ENCODE data around the gene PPFIBP2.

PPFIBP2 gene

GRCh38 chr11:7630002-7630401 is 116.2 kb downstream of the PPFIBP2 start:
- no peaks in the 10 kb centered on the region for H3K4me1 ChIP-seq (ENCODE audit: low read length)
- H3F3A ChIP-seq (ENCODE audit: insufficient read depth, low read length) = no peaks in the 10 kb centered on the region
- TF ChIP-seq EZH2phosphoT487 (IDR thresholded peaks at IDR 0.05; ENCODE audit: low read length) (no peak), EZH2 (optimal IDR thresholded peaks at IDR 0.05; ENCODE audit: low read depth, low read length) (no peak), CTCF (IDR thresholded peaks at IDR 0.05; ENCODE audit: low read length) (no peak)
- no peak overlapping the region for H3K9ac ChIP-seq (ENCODE audit: low read length)
- no peak overlapping the region for H3K4me2 ChIP-seq (ENCODE audit: low read depth, low read length)
- H3K27me3 ChIP-seq (replicated peaks; ENCODE audit: insufficient read depth, low read length) = no peaks in the 10 kb centered on the region
- no peak for DNase-seq
- H2AFZ ChIP-seq (ENCODE audit: low read length) = no peak overlapping the region
- H3K4me3 ChIP-seq (ENCODE audit: low read length) = no peak overlapping the region
- H3K27ac ChIP-seq (ENCODE audit: low read length) = no peak overlapping the region
- H3K36me3 ChIP-seq (replicated peaks; ENCODE audit: insufficient read depth, low read length) = no peaks in the 10 kb centered on the region
- no peaks in the 10 kb centered on the region for H3K9me2 ChIP-seq (replicated peaks; ENCODE audit: insufficient read depth, low read length)
- H3K9me3 ChIP-seq (replicated peaks; ENCODE audit: insufficient read depth, low read length) = no peaks in the 10 kb centered on the region
- H3K79me2 ChIP-seq (ENCODE audit: low read length) = no peaks in the 10 kb centered on the region
- H4K20me1 ChIP-seq (ENCODE audit: insufficient read depth, low read length) = no peaks in the 10 kb centered on the region

- H3F3A ChIP-seq (ENCODE audit: insufficient read depth, low read length) = no peaks in the 10 kb centered on the region
- no peak for DNase-seq
- no peaks in the 10 kb centered on the region for H3K36me3 ChIP-seq (replicated peaks; ENCODE audit: insufficient read depth, low read length)
- H3K4me3 ChIP-seq (ENCODE audit: low read length) = no peak overlapping the region
- H4K20me1 ChIP-seq (ENCODE audit: insufficient read depth, low read length) = no peaks in the 10 kb centered on the region
- no peaks in the 10 kb centered on the region for H3K27me3 ChIP-seq (replicated peaks; ENCODE audit: insufficient read depth, low read length)
- no peak overlapping the region for H2AFZ ChIP-seq (ENCODE audit: low read length)
- no peak overlapping the region for H3K9ac ChIP-seq (ENCODE audit: low read length)
- H3K9me3 ChIP-seq (replicated peaks; ENCODE audit: insufficient read depth, low read length) = no peaks in the 10 kb centered on the region
- H3K79me2 ChIP-seq (ENCODE audit: low read length) = no peaks in the 10 kb centered on the region
- H3K4me1 ChIP-seq (ENCODE audit: low read length) = no peaks in the 10 kb centered on the region
- TF ChIP-seq EZH2 (optimal IDR thresholded peaks at IDR 0.05; ENCODE audit: low read depth, low read length) = no peak
- TF ChIP-seq CTCF (IDR thresholded peaks at IDR 0.05; ENCODE audit: low read length) = no peak
- TF ChIP-seq EZH2phosphoT487 (IDR thresholded peaks at IDR 0.05; ENCODE audit: low read length) = no peak
- H3K9me2 ChIP-seq (replicated peaks; ENCODE audit: insufficient read depth, low read length) = no peaks in the 10 kb centered on the region
- no peak overlapping the region for H3K27ac ChIP-seq (ENCODE audit: low read length)
- H3K4me2 ChIP-seq (ENCODE audit: low read depth, low read length) = no peak overlapping the region
Observed at GRCh38 chr11:7632211-7632610, 118.4 kb downstream of the PPFIBP2 start.

- Histone ChIP-seq H3K4me2 (ENCODE audit: low read depth, low read length) (no peak overlapping the region), H3K4me1 (ENCODE audit: low read length) (peaks cover 10% of the 10 kb centered on the region)
Observed at GRCh38 chr11:7635137-7635536, 121.3 kb downstream of the PPFIBP2 start.

More at GRCh38 chr11:7635137-7635536, 121.3 kb downstream of the PPFIBP2 start:
- no peak for DNase-seq
- H3K4me3 ChIP-seq (ENCODE audit: low read length) = no peak overlapping the region
- no peak for TF ChIP-seq EZH2 (optimal IDR thresholded peaks at IDR 0.05; ENCODE audit: low read depth, low read length)
- TF ChIP-seq EZH2phosphoT487 (IDR thresholded peaks at IDR 0.05; ENCODE audit: low read length) = no peak
- no peak for TF ChIP-seq CTCF (IDR thresholded peaks at IDR 0.05; ENCODE audit: low read length)
- H3K9me2 ChIP-seq (replicated peaks; ENCODE audit: insufficient read depth, low read length) = no peaks in the 10 kb centered on the region
- no peaks in the 10 kb centered on the region for H3F3A ChIP-seq (ENCODE audit: insufficient read depth, low read length)
- no peaks in the 10 kb centered on the region for H3K9me3 ChIP-seq (replicated peaks; ENCODE audit: insufficient read depth, low read length)
- no peak overlapping the region for H3K9ac ChIP-seq (ENCODE audit: low read length)
- H4K20me1 ChIP-seq (ENCODE audit: insufficient read depth, low read length) = no peaks in the 10 kb centered on the region
- no peak overlapping the region for H2AFZ ChIP-seq (ENCODE audit: low read length)
- H3K79me2 ChIP-seq (ENCODE audit: low read length) = no peaks in the 10 kb centered on the region
- H3K27me3 ChIP-seq (replicated peaks; ENCODE audit: insufficient read depth, low read length) = no peaks in the 10 kb centered on the region
- H3K27ac ChIP-seq (ENCODE audit: low read length) = no peak overlapping the region
- H3K36me3 ChIP-seq (replicated peaks; ENCODE audit: insufficient read depth, low read length) = no peaks in the 10 kb centered on the region
